ENCODE results near the gene AFAP1L1. TPM values are rescaled to one million over a fixed set of nuclear protein-coding genes. Genes with fewer than 3 reads are reported as not detected.

Gene AFAP1L1
- total and polyA plus RNA-seq, 10 of the 15 experiments (the other 5 are each of a cell fraction or from before 2014, with no cell fraction given): 0.11 TPM; not detected in 9

- Histone ChIP-seq H3K36me3 (ENCODE audit: control insufficient read depth in 2 of 2, insufficient read depth in 2 of 2, low read length in 1 of 2) (no peaks in the 10 kb centered on the region), H3K9ac (ENCODE audit: control insufficient read depth, insufficient read depth, low read length) (no peak overlapping the region), H4K20me1 (ENCODE audit: control insufficient read depth, insufficient read depth) (no peaks in the 10 kb centered on the region), H3K4me2 (ENCODE audit: control insufficient read depth, insufficient read depth) (no peak overlapping the region), H2AFZ (ENCODE audit: control insufficient read depth, low read depth, low read length) (no peak overlapping the region), H3K9me3 (replicated peaks; ENCODE audit: control insufficient read depth, insufficient read depth, low read length) (no peaks in the 10 kb centered on the region), H3K27ac (ENCODE audit: control insufficient read depth, insufficient read depth) (no peak overlapping the region), H3K4me1 (ENCODE audit: control insufficient read depth, insufficient read depth, low read length) (no peaks in the 10 kb centered on the region), H3K4me3 (no peak overlapping the region), H3K79me2 (ENCODE audit: control insufficient read depth, insufficient read depth, low read length) (no peaks in the 10 kb centered on the region), H3K27me3 (replicated peaks in 1 of 2; ENCODE audit: control insufficient read depth in 2 of 2, insufficient read depth in 2 of 2, low read length in 1 of 2) (no peaks in the 10 kb centered on the region; a peak in 2 of 4 replicates)
- POLR2A ChIA-PET: no interaction called here
- DNase-seq (ENCODE audit: low read depth, low spot score) (no peak), FAIRE-seq (no peak), ATAC-seq (no peak)
- CTCF ChIA-PET: no interaction called here
- BruUV-seq (replicated peaks): no TSS peak
- TF ChIP-seq ZNF24 (IDR thresholded peaks at IDR 0.05) (no peak), CREB1 (IDR thresholded peaks at IDR 0.05; ENCODE audit: low read depth) (no peak)
- 13% methylated on average over 2 of the region's 2 CpGs for WGBS (ENCODE audit: insufficient coverage, insufficient replicate concordance, low lambda C conversion rate, missing lambda C conversion rate)
- SMC1A ChIA-PET (ENCODE audit: uncharacterized antibody, unreplicated experiment): no interaction called here
- in situ Hi-C loops (cut with MboI): no loop called here
- RAD21 ChIA-PET (ENCODE audit: unreplicated experiment): no interaction called here
- intact Hi-C loops (cut with micrococcal nuclease; ENCODE audit: unreplicated experiment): no loop called here
These were observed 33.1 kb upstream of the AFAP1L1 start for GRCh38 chr5:149238540-149238939.

- ChIA-PET SMC1A (ENCODE audit: uncharacterized antibody, unreplicated experiment) (no interaction called here), RAD21 (ENCODE audit: unreplicated experiment) (no interaction called here), POLR2A (no interaction called here), CTCF (no interaction called here)
- H3K4me1 ChIP-seq (ENCODE audit: control insufficient read depth, insufficient read depth, low read length): no peaks in the 10 kb centered on the region
- H3K9ac ChIP-seq (ENCODE audit: control insufficient read depth, insufficient read depth, low read length): no peak overlapping the region
- H4K20me1 ChIP-seq (ENCODE audit: control insufficient read depth, insufficient read depth): no peaks in the 10 kb centered on the region
- FAIRE-seq: no peak
- BruUV-seq (replicated peaks): no TSS peak
- H3K9me3 ChIP-seq (replicated peaks; ENCODE audit: control insufficient read depth, insufficient read depth, low read length): no peaks in the 10 kb centered on the region
- no peaks in the 10 kb centered on the region; a peak in 2 of 4 replicates for H3K27me3 ChIP-seq (replicated peaks in 1 of 2; ENCODE audit: control insufficient read depth in 2 of 2, insufficient read depth in 2 of 2, low read length in 1 of 2)
- TF ChIP-seq RAD21 (IDR thresholded peaks at IDR 0.05; ENCODE audit: insufficient read depth, low read depth, low read length) (no peak), ESRRA (IDR thresholded peaks at IDR 0.05; ENCODE audit: low read length) (no peak), IRF4 (IDR thresholded peaks at IDR 0.05; ENCODE audit: low read depth, low read length) (no peak), SMC3 (IDR thresholded peaks at IDR 0.05; ENCODE audit: borderline replicate concordance, low read length) (no peak), CUX1 (IDR thresholded peaks at IDR 0.05; ENCODE audit: insufficient replicate concordance, low read depth, low read length) (no peak), RCOR1 (conservative IDR thresholded peaks at IDR 0.05; ENCODE audit: low read depth, low read length) (no peak), HCFC1 (IDR thresholded peaks at IDR 0.05; ENCODE audit: low read length) (no peak), CEBPZ (IDR thresholded peaks at IDR 0.05; ENCODE audit: low read depth, low read length) (no peak)
- intact Hi-C loops (cut with micrococcal nuclease; ENCODE audit: unreplicated experiment): no loop called here
- in situ Hi-C loops (cut with MboI): no loop called here
- no peak for ATAC-seq
- H2AFZ ChIP-seq (ENCODE audit: control insufficient read depth, low read depth, low read length): no peak overlapping the region
- no peak for DNase-seq (ENCODE audit: low read depth, low spot score)
- no peak overlapping the region for H3K4me3 ChIP-seq
- no peak overlapping the region for H3K27ac ChIP-seq (ENCODE audit: control insufficient read depth, insufficient read depth)
- H3K36me3 ChIP-seq (ENCODE audit: control insufficient read depth in 2 of 2, insufficient read depth in 2 of 2, low read length in 1 of 2): no peaks in the 10 kb centered on the region
- H3K79me2 ChIP-seq (ENCODE audit: control insufficient read depth, insufficient read depth, low read length): no peaks in the 10 kb centered on the region
- 45% methylated on average over 2 of the region's 2 CpGs for WGBS (ENCODE audit: insufficient coverage, insufficient replicate concordance, low lambda C conversion rate, missing lambda C conversion rate)
- no peak overlapping the region for H3K4me2 ChIP-seq (ENCODE audit: control insufficient read depth, insufficient read depth)
These were observed 31.7 kb upstream of the AFAP1L1 start for GRCh38 chr5:149239917-149240316.

All from GM12878 (cell line).